GM19397 (cell line): Measurements from ENCODE around the gene LRRC4.

Experiments used
- ATAC-seq: cut with Tn5 transposase; IDR thresholded peaks from one replicate; pipeline ENCODE4 v1.9.1; 2021; ENCODE audit warnings: mild to moderate bottlenecking, moderate library complexity; ENCODE audit not compliant: unreplicated experiment

LRRC4 gene, protein sequence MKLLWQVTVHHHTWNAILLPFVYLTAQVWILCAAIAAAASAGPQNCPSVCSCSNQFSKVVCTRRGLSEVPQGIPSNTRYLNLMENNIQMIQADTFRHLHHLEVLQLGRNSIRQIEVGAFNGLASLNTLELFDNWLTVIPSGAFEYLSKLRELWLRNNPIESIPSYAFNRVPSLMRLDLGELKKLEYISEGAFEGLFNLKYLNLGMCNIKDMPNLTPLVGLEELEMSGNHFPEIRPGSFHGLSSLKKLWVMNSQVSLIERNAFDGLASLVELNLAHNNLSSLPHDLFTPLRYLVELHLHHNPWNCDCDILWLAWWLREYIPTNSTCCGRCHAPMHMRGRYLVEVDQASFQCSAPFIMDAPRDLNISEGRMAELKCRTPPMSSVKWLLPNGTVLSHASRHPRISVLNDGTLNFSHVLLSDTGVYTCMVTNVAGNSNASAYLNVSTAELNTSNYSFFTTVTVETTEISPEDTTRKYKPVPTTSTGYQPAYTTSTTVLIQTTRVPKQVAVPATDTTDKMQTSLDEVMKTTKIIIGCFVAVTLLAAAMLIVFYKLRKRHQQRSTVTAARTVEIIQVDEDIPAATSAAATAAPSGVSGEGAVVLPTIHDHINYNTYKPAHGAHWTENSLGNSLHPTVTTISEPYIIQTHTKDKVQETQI

DNA sequence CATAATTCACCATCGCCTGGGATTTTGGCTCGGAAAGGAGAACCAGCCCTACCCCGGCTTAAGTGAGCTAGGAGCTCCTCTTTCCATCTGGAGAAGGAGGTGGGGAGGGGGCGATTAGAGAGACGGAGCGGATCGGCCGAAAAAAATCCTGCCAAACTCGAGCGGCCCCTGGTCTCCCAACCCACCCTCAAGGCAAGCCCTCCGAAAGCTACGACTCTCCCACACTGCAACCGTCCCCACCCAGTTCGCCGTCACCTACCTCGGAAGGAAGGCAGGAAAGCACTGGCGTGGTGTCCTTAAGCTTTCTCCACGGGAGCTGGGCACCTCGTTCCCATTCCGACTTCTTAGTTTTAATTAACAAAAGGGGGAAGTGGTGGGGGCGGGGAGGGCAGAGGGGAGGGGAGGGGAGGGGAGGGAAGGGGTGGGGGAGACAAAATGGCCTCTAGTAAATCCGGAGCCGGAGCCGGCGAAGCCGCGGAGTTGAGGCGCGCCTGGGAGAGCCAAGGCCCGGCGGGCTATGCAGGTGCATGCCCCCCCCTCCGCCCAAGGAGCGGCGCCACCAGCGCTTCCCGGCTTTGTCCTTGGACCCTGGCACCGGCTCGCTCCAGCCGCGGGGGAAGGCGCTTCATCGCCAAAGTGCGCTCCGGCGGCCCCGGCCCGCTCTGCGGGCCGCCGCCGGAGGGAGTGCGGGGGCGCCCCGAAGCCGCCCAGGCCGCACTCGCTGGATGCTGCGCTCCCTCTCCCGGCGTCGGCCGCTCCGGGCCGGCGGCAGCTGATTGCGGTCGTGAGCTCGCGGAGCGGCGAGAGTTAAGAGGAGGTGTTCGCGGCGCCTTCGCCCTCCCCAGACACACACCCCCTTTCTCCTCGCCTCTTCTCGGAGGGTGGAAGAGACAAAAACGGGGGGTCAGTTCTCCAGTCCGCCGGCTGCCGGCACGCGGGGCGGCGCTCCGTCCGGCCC, at the start of gene LRRC4:
Gene LRRC4 (minus strand): TSS at position 784 of the 958 bp plus-strand sequence. CDS start 797 bp downstream, outside the sequence.
- peak; percentile 43 for ATAC-seq

DNA sequence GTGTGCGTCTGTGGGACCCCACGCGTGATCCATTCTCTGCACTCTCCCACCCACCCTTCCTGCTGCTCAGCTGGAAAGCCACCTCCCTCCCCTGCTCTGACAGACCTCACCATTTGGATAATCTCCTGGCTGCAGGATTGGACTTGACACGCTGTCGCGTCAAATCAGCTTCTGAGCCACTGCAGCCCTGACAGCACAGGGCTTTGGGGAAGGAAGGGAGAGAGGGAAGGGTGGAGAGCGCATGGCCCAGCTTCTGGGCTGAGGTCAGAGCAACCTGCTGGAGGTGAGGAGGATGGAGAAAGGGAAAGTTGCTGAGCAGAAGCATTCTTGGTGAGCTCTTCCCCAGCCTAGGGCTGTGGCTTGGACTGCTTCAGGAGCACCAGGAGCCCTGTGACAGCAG, 48.9 kb upstream of the LRRC4 start:
- ATAC-seq, result no peak

GRCh38 chr7:128078309-128078708, 47.1 kb upstream of the LRRC4 start:
- ATAC-seq, result no peak

- ATAC-seq, result no peak
Measured at GRCh38 chr7:128076796-128077271, 45.6 kb upstream of the LRRC4 start.

- no peak for ATAC-seq
Measured at GRCh38 chr7:128076196-128076795, 45.1 kb upstream of the LRRC4 start.

- ATAC-seq, result no peak
Measured at GRCh38 chr7:128075242-128076095, 44.2 kb upstream of the LRRC4 start.

DNA sequence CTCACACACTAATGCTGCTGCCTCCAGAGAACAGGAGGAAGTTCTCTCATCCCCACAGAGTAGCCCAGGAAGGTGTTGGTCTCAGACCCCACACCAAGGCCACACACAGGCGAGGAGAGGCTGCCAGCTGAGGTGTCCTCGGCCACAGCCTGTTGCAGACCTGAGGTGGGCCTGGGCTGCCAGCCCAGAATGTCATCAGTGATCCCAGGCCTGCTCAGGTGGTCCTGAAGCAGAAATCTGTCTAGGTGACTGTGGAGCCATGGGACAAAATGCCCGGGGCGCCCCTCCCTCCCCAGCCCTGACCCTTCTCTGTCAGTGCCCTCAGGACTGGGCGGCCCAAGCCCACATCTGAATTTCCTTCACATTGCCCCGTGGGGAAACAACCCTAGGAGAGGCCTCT, 43.5 kb upstream of the LRRC4 start:
- ATAC-seq, result no peak

GRCh38 chr7:128074336-128074735, 43.1 kb upstream of the LRRC4 start:
- ATAC-seq, result no peak

GRCh38 chr7:128073671-128074310, 42.6 kb upstream of the LRRC4 start:
- no peak for ATAC-seq

DNA sequence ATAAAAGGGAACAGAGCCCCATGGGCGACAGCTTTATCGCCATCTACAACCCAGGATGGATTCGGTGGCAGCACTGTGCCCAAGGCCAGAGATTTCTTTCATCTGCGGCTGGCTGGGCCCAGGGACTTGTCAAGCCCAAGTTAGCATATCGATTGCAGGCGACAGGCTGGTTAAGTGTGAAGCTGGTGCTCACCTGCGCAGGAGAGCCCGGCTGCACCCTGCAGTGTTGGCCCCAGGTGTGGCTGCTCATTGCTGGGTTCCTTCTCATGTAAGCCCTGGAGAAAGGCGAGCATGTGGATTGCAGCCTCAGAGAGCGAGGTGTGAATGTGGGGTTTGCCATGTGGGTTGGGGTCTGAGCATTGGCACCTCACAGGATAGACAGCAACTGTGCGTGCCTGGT, 40.6 kb upstream of the LRRC4 start:
- ATAC-seq, result no peak

GRCh38 chr7:128071376-128071775, 40.1 kb upstream of the LRRC4 start:
- no peak for ATAC-seq

DNA sequence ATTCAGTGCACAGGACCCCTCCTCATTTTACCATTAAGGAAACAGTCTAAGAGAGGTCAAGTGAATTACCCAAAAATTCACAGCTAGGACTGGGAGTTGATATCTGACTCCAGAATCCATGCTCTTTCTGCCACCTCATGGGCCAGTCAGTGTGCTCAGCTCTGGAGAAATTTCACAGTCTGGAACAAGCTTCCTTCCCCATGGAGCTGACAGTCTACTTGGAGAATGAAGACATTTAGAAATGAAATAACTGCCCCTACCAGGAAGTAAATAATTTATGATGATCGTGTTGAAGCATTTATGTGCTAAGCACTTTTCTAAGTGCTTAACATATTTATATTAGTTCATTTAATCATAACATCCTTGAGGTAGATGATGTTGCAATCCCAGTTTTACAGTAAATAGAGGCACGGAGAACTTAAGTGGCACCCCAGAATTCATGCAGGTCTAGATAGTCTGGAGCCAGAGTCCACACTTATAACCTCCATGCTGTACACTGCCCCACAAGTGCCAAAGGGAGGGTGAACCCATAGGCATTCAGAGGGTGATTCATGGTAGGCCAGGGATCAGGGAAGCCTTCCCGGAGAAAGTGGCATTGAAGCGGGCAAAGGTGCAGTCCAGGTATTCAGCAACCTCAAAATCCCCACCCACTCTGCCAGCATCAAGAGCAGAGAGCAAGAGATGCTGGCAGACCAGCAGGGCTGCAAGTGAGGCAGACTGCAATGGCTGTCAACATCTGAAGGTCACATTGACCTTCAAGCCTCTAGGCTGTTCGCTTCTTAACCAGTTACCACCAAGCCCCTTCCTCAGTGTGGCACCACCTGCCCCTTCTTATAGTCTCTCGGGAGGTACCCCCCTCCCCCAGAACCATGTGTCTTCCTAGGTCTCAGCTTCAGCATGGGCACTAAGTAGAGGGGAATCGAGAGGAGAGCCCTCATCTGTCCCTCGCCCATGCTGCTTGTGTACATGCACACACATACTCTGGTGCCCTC, 38.4 kb upstream of the LRRC4 start:
- no peak for ATAC-seq

DNA sequence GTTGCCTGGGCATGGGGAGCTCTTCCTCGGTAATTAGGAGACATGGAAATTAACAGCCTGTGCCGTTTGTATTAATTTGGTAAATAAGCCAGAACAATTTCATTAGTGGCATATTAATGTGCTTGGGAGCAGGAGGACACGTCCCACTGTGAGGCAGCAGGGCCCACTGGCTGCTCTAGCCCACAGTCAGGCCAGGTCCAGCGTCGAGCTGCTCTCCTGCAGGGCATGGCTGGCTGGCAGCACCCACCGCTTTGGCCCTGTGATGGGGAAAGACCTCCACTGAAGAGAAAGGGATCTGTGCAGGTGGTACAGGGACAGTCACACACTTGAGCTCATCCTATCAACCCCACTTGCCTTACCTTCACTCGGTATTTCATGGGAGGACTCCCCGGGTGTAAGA, 37.5 kb upstream of the LRRC4 start:
- ATAC-seq, result no peak

GRCh38 chr7:128067983-128068382, 36.7 kb upstream of the LRRC4 start:
- ATAC-seq, result no peak

GRCh38 chr7:128066858-128067257, 35.6 kb upstream of the LRRC4 start:
- no peak for ATAC-seq

DNA sequence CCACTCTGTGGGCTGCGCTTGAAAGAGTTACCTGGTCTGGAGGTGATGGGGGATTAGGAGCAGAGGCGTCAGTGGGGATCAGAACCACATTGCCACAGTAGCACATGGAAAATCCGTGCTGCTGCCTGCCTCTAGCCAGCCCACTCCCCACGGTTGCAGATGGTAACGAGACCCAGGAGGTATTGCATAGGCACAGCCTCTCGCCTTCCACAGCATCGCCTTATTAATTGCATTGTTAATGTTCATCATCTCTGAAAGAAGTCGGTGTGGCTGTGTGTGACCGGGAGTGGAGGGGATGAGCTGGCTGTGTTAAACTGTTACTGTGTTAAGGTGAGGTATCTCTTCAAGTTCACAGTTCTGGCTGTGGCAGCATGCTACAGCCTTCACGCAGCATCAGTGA, 35.2 kb upstream of the LRRC4 start:
- ATAC-seq, result no peak

DNA sequence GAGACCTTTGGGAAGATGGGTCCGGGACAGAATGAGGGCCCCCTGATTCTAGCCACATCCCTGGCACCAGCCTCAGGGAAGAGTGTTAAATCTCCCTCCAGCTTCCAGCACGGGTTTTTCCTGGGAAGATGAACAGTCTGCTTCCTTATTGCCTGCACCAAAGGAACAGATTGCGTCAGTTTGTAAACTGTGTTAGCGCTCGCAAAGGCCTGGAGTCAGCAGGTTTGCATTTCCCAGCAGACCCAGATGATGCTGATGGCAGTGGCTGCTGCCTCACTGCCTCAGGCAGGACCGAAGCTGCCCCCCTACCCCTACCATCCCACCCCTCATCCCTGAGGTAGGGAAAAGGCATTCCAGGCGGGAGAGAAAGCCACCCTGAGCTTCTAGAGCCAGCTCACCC, 34.6 kb upstream of the LRRC4 start:
- no peak for ATAC-seq

GRCh38 chr7:128063088-128063487, 31.9 kb upstream of the LRRC4 start:
- no peak for ATAC-seq
